NCI-H2227 (cell line): Measurements from ENCODE around the gene SOBP.
"Not testable (repeated sequence)": the region's sequence is repeated elsewhere in the genome, so short reads cannot be mapped to it uniquely, and the experiment has no call there.

Experiments used
- DNase-seq: peaks from one replicate; lab custom pipeline; 2025; ENCODE audit not compliant: unreplicated experiment; lab: John Stamatoyannopoulos, UW

Gene SOBP

DNA sequence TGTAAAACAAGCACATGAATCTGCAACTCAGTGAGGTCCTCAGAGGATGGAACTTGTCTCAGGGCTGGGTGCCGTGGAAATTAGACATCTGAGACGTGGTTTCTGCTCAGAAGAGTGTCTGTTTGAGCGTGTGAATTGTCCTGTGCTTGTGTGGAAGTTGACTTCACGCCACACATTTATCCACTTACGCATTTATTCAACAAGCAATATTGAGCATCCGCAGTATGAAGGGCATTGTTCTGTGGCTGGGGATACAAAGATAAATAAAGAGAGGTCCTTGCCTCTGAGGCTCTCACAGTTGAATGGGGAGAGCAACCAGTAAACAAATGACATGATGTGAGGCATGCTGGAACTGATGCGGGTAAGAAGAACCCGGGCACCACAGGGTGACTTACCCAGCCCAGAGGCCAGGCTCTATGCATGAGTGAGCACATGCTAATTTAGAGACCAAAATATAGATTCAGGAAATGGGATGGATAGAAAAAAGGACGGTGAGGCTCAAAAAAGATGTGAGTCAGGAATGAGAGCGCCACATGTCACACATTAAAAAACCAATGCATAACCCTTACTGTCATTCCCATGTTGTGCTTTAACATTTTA is 60.4 kb downstream of the SOBP start:
- DNase-seq: no peak

GRCh38 chr6:107550906-107551305 is 61.0 kb downstream of the SOBP start:
- no peak for DNase-seq

DNA sequence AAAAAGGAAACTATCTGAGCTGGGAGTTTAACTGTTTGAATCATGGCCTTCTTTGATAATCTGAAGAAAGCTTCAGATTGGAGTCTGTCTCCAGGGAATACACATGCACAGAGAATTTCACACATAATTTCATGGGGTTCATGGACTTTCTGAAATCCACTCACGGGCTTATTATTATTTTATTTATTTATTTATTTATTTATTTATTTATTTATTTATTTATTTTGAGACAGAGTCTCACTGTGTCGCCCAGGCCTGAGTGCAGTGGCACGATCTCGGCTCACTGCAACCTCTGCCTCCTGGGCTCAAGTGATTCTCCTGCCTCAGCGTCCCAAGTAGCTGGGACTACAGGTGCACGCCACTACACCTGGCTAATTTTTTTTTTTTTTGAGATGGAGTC is 63.2 kb downstream of the SOBP start:
- DNase-seq: not testable (repeated sequence)

DNA sequence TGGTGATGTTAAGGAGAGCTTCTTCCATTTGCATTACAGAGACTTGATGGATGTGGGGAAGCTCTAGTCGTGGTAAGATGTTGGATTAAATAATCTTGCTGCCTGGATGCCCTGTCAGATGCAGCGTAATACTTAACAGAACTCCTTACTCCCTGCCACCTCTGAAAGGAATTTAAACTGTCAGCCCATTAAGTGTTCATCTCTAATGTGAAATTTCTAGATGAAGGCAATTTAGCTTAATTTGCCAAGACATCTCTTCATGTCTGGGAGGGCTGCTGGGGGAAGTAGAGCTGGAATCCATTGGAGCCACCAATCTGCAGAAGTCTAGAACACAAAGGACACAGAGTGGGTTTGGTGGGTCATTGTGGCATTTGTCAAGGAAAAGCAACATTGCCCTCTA is 64.4 kb downstream of the SOBP start:
- DNase-seq: no peak

DNA sequence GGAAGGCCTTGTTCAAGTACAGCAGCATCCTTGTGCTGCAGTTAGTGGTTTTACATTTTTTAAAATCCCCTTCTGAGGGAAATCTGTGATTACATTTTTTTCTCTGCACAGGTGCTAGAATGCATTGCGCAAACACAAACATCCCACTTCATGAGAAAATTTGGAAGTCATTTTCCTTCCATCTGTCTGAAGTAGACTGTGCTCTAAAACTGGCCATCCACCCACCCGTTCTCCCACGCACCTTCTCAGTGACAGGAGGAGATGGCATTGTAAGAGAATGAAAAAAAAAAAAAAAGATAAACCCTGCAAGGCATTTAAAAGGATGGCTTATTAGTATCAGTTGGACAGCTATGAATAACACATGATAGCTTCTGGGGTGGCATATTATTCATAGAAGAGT is 65.0 kb downstream of the SOBP start:
- DNase-seq: no peak

GRCh38 chr6:107555449-107555848 is 65.5 kb downstream of the SOBP start:
- DNase-seq: peak; percentile 82

DNA sequence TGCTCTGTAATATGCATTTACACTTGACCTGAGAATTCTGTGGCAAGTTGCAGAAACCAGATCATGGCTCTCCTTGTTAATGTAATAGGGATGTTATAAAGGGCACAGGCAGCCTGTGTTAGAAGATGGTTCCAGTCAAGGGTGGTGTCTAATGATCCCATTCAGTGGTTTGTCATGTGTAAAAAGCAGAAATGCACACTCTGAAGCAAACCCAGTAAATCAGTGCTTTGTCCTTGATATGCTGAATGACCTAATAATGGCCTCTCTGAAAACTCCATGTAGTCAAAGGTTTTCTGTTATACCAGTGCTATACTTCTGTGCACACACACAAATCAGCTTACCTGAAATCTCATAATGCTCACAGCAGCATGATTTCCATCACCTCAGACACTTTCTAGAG is 66.2 kb downstream of the SOBP start:
- no peak for DNase-seq

GRCh38 chr6:107557698-107558097 is 67.8 kb downstream of the SOBP start:
- DNase-seq: no peak

- peak; percentile 81 for DNase-seq
These were observed 70.7 kb downstream of the SOBP start for GRCh38 chr6:107560657-107561056.

DNA sequence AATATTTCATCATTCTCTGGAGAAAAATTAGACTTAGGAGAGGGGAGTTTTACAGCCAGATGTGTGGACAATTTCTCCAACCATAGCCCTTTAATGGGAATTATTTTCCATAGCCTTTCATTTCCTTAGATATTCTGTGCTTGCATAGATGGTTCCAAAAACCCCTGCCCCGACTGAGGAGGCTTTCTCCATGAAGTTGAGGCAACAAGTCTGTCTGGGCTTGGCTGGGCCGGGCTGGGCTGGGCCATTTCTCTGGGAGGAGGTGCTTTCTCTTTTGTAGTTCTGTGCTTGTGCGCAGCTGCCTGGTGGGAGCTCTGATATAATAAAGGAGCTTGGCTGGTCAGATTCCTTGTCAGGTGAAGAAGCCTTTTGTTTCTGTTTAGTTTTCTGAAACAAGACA is 71.4 kb downstream of the SOBP start:
- DNase-seq: peak; percentile 38

DNA sequence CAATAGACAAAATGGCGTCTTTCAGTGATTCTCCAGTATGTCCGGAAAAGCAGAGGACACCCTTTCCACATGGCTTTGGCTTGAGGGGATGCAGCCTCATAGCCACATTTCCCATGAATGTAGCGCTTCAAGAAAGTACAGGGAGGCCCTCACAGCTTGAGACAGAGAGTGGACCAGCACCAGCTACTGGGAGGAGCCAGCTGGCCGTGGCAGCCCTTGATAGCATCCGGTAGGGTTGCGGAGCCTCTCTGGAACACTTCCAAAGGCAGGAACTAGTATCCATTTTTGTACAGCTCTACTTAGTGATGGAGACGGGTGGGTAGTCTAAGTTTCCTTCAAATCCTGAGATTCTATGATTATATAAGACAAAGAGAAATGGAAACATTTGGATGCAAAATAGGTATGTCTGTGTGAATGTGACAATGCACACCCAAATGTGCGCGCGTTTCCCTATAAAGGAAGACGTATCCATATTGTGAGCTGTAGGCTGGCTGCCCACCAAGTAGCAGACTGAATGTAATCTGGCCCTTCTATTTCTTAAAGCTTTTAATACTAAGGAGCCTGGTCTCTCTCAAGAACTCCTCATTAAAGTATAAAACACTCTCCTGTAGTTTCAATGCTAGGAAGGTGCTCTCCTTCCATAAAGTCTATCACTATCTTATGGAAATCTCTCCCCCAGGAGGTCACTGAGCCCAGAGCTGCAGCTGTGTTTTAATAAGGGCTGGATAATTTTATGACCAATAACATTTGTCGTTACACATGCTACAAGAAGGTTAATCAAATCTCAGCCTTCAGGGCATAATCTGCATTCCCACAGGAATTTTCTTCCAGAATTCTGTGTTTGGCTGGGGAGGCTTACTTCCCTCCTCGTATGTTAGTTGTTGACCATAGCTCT is 74.0 kb downstream of the SOBP start:
- no peak for DNase-seq

DNA sequence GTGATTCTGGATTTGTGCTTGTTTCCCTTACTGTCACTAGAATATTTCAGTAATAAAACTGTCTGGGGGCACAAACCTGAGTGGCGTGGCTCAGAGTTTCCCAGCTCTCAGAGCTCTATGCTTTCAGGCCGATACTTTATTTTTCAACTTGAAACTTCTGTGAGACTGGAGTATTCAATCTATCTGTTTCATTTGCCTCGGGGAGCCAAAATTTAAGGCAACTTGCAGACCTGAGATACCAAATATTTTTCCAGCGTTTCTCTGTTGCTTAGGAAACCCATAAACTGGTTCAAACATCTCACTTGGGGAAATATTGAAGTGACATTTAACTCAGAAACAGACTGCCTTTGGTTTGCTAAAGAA is 74.7 kb downstream of the SOBP start:
- DNase-seq: no peak

DNA sequence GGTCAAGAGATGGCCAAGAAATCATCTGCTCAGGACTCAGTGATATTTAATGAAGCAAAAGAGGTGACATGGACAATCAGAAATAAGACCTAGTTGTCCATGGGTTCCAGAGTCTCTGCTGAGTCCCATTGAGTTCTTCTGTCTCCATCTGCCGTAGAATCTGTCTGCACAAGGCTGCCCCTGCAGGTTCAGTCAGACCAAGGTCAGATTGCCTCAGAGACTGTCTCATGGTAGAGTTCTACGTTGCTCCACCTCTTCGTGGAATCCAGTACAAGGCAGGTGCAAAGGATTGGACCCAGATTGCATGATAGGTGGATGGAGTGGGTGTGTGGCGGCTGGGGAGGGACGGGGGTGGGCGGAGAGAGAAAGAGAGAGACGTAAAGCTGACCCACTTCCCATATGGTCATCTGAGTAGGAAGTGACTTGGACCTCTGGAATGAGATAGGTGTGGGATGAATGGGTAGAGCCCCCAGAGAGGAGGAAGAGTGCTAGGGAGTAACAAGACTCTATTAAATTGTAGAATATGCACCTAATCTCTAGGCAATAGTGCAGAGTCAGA is 75.3 kb downstream of the SOBP start:
- no peak for DNase-seq

- DNase-seq: no peak
These were observed 77.7 kb downstream of the SOBP start for GRCh38 chr6:107567643-107568042.

GRCh38 chr6:107569473-107569872 is 79.6 kb downstream of the SOBP start:
- no peak for DNase-seq

GRCh38 chr6:107571354-107571753 is 81.4 kb downstream of the SOBP start:
- DNase-seq: peak; percentile 28

- DNase-seq: no peak
These were observed 83.0 kb downstream of the SOBP start for GRCh38 chr6:107572886-107573285.

- no peak for DNase-seq
These were observed 84.9 kb downstream of the SOBP start for GRCh38 chr6:107574856-107575255.

DNA sequence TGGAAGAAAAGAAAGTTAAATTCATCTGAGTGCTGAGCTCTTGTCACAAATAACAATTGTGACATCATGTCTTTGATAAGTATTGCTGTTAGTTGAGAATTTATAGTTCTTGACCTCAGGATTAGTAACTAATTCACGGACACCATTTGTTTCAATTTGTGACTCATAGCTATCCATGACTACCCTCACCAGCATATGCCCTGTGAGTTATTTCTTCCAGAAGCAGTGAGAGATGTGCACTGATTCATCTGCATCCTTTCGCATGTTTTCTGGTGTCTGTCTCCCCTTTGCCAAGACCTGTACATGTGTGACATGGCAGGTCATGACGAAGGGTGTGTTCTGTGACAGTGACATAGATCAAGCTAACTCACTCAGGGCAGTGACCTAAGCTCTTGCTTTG is 86.9 kb downstream of the SOBP start:
- no peak for DNase-seq

GRCh38 chr6:107578642-107579341 is 88.9 kb downstream of the SOBP start:
- no peak for DNase-seq

GRCh38 chr6:107579456-107580056 is 89.6 kb downstream of the SOBP start:
- no peak for DNase-seq
